Lower leg skin (tissue), 3 donors: ENCODE data around the gene SYNGAP1.

ENCODE experiments used
- CTCF ChIP-seq, 3 donors: fragments of 450-650 bp; IDR thresholded peaks; one replicate each; pipeline ENCODE4 v1.5.1; 2016; ENCODE audit warnings: antibody characterized with exemption in 3 of 3, mild to moderate bottlenecking in 3 of 3, moderate library complexity in 2 of 3
- POLR2A ChIP-seq, 2 donors: fragments of 450-650 bp; IDR thresholded peaks; one replicate each; pipeline ENCODE4 v1.6.1; 2016 to 2017; ENCODE audit warnings: antibody characterized with exemption in 2 of 2, mild to moderate bottlenecking in 1 of 2, moderate library complexity in 1 of 2

GRCh38 chr6:33492093-33492492 lies 72.2 kb downstream of the SYNGAP1 start:
- TF ChIP-seq CTCF (IDR thresholded peaks at IDR 0.05) = no peak
- no peak for TF ChIP-seq POLR2A (IDR thresholded peaks at IDR 0.05)
